Lung (tissue), 12 donors: ENCODE data around the gene PPP2R3A. TPM values are rescaled to one million over a fixed set of nuclear protein-coding genes. Genes with fewer than 3 reads are reported as not detected.

Experiments
- ATAC-seq: fragments of 200-7000 bp; cut with Tn5 transposase; one replicate; pipeline ENCODE4 v1.9.1; 2020; ENCODE audit warnings: moderate number of reproducible peaks; ENCODE audit not compliant: insufficient read depth, low FRiP score
- DNase-seq, 3 donors: peaks; one replicate each; pipeline ENCODE4 v3.0.0-alpha.2; 2013 to 2017
- H3K27ac ChIP-seq, 2 donors: one replicate each; pipeline ENCODE4 v1.5.1; 2013; ENCODE audit warnings: mild to moderate bottlenecking in 2 of 2, moderate library complexity in 2 of 2, control low read depth in 1 of 2, inconsistent platforms in 1 of 2, low read depth in 1 of 2, low read length in 1 of 2
- H3K27me3 ChIP-seq, 3 donors: one replicate each; pipeline ENCODE4 v1.5.1; 2013; ENCODE audit warnings: low read length in 2 of 3; ENCODE audit not compliant: control insufficient read depth in 3 of 3, insufficient read depth in 3 of 3
- H3K36me3 ChIP-seq, 4 donors: one replicate each; pipeline ENCODE4 v1.5.1; 2013; ENCODE audit warnings: low read length in 4 of 4, mild to moderate bottlenecking in 1 of 4, moderate library complexity in 1 of 4; ENCODE audit not compliant: control insufficient read depth in 4 of 4, insufficient read depth in 4 of 4
- H3K4me1 ChIP-seq, 5 donors: one replicate each; pipeline ENCODE4 v1.5.1; 2013; ENCODE audit warnings: low read length in 5 of 5, mild to moderate bottlenecking in 2 of 5, moderate library complexity in 1 of 5; ENCODE audit not compliant: control insufficient read depth in 5 of 5, insufficient read depth in 5 of 5
- H3K4me3 ChIP-seq: one replicate; pipeline ENCODE4 v1.5.1; 2013; ENCODE audit warnings: mild to moderate bottlenecking, control low read depth, moderate library complexity
- H3K9ac ChIP-seq, 2 donors: one replicate each; pipeline ENCODE4 v1.5.1; 2013; ENCODE audit warnings: low read length in 2 of 2, control low read depth in 1 of 2; ENCODE audit not compliant: insufficient read depth in 1 of 2
- H3K9me3 ChIP-seq, 4 donors: one replicate each; pipeline ENCODE4 v1.5.1; 2013; ENCODE audit warnings: low read length in 3 of 4, mild to moderate bottlenecking in 1 of 4, moderate library complexity in 1 of 4; ENCODE audit not compliant: control insufficient read depth in 4 of 4, insufficient read depth in 3 of 4
- WGBS, 2 donors: extraction: QIAGEN DNeasy Blood & Tissue Kit; methylation state at CpG; one replicate each; pipeline ENCODE4 v1.1.7; 2013; 5-methylcytosine and 5-hydroxymethylcytosine counted together
- polyA plus RNA-seq, 2 donors: library from polyadenylated mRNA; stranded (reverse); fragments of 200-250 nt; gene quantifications; one replicate each; pipeline ENCODE4 v1.2.1, GENCODE V29; 2013
- total RNA-seq, 2 donors: library from RNA; depleted of rRNA in 1 of 2; stranded (reverse); fragments of >200 nt in 1 of 2; gene quantifications; one replicate each; pipeline ENCODE4 v1.2.1, GENCODE V29; 2014 to 2021
- TF ChIP-seq, protein P1 (sequence below): IDR thresholded peaks from 2 replicates; pipeline ENCODE4 v1.5.1; 2012; ENCODE audit warnings: mild to moderate bottlenecking; ENCODE audit errors: control extremely low read depth, extremely low read depth
- donor health status: control.
- donor health status: control.
- donor health status: Bipolar disorder and iron deficiency.
- donor health status: healthy.
- donor health status: DM: yes; HTN: yes; CAD: no.

PPP2R3A gene
- total and polyA plus RNA-seq, 4 donors, result 1.6 to 17.0 (median 4.6) TPM

DNA sequence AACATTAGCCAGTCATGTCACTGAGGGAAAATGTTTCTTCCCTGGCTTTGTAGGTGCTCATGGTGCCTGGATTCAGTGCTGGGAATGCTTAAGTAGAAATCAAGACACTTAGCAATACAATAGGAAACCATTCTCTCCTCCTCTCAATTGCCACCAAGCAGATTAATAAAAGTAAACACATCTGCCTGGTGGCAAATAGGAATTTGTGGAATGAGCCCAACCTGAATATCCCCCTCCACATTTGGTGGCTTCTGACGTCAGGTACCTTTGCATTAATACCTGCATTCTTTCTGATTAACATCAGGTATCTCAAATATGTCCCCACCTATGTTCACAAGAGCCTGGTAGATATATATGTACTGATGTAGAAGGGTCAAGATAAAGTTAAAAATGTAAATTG lies 42.7 kb downstream of the PPP2R3A start:
- peaks cover 0 to 2% (median 0%) of the 10 kb centered on the region in 5 donors for H3K4me1 ChIP-seq
- no peak overlapping the region for H3K9ac ChIP-seq
- H3K9me3 ChIP-seq, result no peaks in the 10 kb centered on the region
- no peak overlapping the region for H3K4me3 ChIP-seq
- H3K27ac ChIP-seq, result no peak overlapping the region
- TF ChIP-seq, protein P1, sequence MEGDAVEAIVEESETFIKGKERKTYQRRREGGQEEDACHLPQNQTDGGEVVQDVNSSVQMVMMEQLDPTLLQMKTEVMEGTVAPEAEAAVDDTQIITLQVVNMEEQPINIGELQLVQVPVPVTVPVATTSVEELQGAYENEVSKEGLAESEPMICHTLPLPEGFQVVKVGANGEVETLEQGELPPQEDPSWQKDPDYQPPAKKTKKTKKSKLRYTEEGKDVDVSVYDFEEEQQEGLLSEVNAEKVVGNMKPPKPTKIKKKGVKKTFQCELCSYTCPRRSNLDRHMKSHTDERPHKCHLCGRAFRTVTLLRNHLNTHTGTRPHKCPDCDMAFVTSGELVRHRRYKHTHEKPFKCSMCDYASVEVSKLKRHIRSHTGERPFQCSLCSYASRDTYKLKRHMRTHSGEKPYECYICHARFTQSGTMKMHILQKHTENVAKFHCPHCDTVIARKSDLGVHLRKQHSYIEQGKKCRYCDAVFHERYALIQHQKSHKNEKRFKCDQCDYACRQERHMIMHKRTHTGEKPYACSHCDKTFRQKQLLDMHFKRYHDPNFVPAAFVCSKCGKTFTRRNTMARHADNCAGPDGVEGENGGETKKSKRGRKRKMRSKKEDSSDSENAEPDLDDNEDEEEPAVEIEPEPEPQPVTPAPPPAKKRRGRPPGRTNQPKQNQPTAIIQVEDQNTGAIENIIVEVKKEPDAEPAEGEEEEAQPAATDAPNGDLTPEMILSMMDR, result no peak
- 73 to 74% methylated on average over 1 of the region's 1 CpG for WGBS, 2 donors
- DNase-seq (no peak), ATAC-seq (no peak)
- no peaks in the 10 kb centered on the region for H3K27me3 ChIP-seq
- H3K36me3 ChIP-seq, result peaks cover 0 to 3% (median 0%) of the 10 kb centered on the region in 4 donors

DNA sequence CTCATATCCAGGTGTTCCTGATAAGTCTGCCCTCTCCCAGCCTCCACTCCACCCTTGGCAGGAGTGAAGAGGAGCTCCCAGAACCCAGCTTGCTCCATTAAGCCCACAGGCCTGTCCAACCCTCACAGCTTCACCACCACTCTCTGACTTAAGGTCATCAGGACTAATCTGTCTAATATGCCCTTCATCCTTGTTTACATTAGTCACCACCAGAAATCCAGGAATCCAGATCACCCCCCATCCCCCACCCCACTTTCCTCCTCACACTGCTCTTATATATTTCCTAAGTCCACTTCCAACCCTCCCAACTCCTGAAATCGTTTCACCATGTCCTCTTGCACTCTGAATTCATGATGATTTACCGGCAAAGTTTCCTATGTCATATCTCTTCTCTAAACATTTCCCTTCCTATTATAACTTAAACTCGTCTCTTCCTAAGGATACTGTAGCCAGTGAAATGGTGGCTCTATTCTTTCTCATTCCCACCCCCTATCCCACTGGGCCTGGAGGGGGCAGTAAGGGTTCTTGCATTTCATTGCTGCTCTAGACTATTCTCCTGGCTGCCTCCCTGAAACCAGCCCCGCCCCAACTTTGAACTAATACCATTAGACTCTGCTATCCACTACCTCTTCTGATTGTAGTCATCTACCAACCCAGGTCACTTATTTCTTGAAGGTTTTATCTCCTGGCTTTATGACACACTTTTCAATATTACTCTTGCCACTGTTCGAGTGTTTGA lies 43.4 kb downstream of the PPP2R3A start:
- H3K4me1 ChIP-seq, result peaks cover 0 to 2% (median 0%) of the 10 kb centered on the region in 5 donors
- WGBS, 2 donors, result 77 to 83% methylated on average over 5 of the region's 5 CpGs
- no peak overlapping the region for H3K4me3 ChIP-seq
- H3K9ac ChIP-seq, result no peak overlapping the region
- DNase-seq, result no peak
- TF ChIP-seq, protein P1, result no peak
- no peak for ATAC-seq
- H3K27ac ChIP-seq, result no peak overlapping the region
- peaks cover 0 to 3% (median 0%) of the 10 kb centered on the region in 4 donors for H3K36me3 ChIP-seq
- H3K9me3 ChIP-seq, result no peaks in the 10 kb centered on the region
- no peaks in the 10 kb centered on the region for H3K27me3 ChIP-seq

DNA sequence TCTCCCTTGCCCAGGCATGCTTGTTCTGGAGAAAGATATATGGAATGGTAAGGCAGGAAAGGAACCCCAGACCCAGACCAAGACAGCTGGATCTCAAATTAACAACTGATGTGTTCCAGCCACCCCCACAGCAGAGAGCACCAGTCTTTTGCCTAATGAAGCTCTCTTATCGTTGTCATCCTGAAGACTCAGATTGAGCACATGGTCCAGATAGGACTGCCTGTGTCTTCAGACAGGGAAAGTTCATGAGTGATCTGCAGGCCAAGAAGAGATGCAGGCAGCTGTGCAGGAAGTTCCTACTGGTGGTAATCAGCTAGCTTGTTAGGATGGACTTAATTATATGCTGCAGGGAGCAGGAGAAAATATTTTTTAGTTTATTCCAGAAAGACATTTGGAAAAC lies 53.3 kb downstream of the PPP2R3A start:
- DNase-seq, result peak in 2 of 3 donors; percentile 8 to 25
- Histone ChIP-seq H3K4me1 (peaks cover 0 to 14% (median 4%) of the 10 kb centered on the region in 5 donors), H3K27ac (no peak overlapping the region), H3K9ac (no peak overlapping the region), H3K36me3 (peaks cover 0 to 2% (median under 1%) of the 10 kb centered on the region in 4 donors), H3K4me3 (no peak overlapping the region), H3K9me3 (no peaks in the 10 kb centered on the region), H3K27me3 (no peaks in the 10 kb centered on the region)
- TF ChIP-seq, protein P1, result no peak
- no peak for ATAC-seq
- 72 to 77% methylated on average over 1 of the region's 1 CpG for WGBS, 2 donors
